HG03520 (cell line): ENCODE data around the gene SLC25A12.
"Not testable (repeated sequence)": the region's sequence is repeated elsewhere in the genome, so short reads cannot be mapped to it uniquely, and the experiment has no call there.

Source experiments
- ATAC-seq: cut with Tn5 transposase; IDR thresholded peaks from one replicate; pipeline ENCODE4 v1.9.1; 2021; ENCODE audit warnings: mild to moderate bottlenecking, moderate library complexity; ENCODE audit not compliant: unreplicated experiment

SLC25A12 gene

GRCh38 chr2:171893824-171894611 is at the start of gene SLC25A12:
SLC25A12 (minus strand) TSS chr2:171894244; CDS start chr2:171894214, 30 bp downstream.
- peak; percentile 91 for ATAC-seq

- no peak for ATAC-seq
These were observed 47.3 kb upstream of the SLC25A12 start for GRCh38 chr2:171941316-171941699.

- no peak for ATAC-seq
These were observed 45.7 kb upstream of the SLC25A12 start for GRCh38 chr2:171939743-171940071.

- no peak for ATAC-seq
These were observed 45.2 kb upstream of the SLC25A12 start for GRCh38 chr2:171939058-171939742.

GRCh38 chr2:171930385-171930784 is 36.3 kb upstream of the SLC25A12 start:
- ATAC-seq, result no peak

- no peak for ATAC-seq
These were observed 30.3 kb upstream of the SLC25A12 start for GRCh38 chr2:171924170-171924942.

GRCh38 chr2:171923206-171923605 is 29.2 kb upstream of the SLC25A12 start:
- no peak for ATAC-seq

GRCh38 chr2:171922230-171923022 is 28.4 kb upstream of the SLC25A12 start, which contains the start of gene HAT1:
HAT1 (plus strand) TSS chr2:171922461; CDS start chr2:171922501, 40 bp downstream.
- ATAC-seq, result peak; percentile 93

GRCh38 chr2:171921970-171922229 is 27.9 kb upstream of the SLC25A12 start:
- no peak for ATAC-seq

- ATAC-seq, result no peak
These were observed 25.4 kb upstream of the SLC25A12 start for GRCh38 chr2:171919453-171919852.

GRCh38 chr2:171913517-171913916 is 19.5 kb upstream of the SLC25A12 start:
- no peak for ATAC-seq

GRCh38 chr2:171910494-171910893 is 16.4 kb upstream of the SLC25A12 start:
- ATAC-seq, result no peak

GRCh38 chr2:171909266-171909665 is 15.2 kb upstream of the SLC25A12 start:
- ATAC-seq, result no peak

- ATAC-seq, result no peak
These were observed 14.2 kb upstream of the SLC25A12 start for GRCh38 chr2:171908235-171908634.

- no peak for ATAC-seq
These were observed 8.9 kb upstream of the SLC25A12 start for GRCh38 chr2:171902840-171903420.

- ATAC-seq, result not testable (repeated sequence)
These were observed 5.7 kb upstream of the SLC25A12 start for GRCh38 chr2:171899623-171900282.

GRCh38 chr2:171895786-171896185 is 1.7 kb upstream of the SLC25A12 start:
- ATAC-seq, result no peak

GRCh38 chr2:171894612-171894947 is 536 bp upstream of the SLC25A12 start:
- ATAC-seq, result no peak

- ATAC-seq, result peak; percentile 21
These were observed 734 bp downstream of the SLC25A12 start for GRCh38 chr2:171893196-171893823.

- no peak for ATAC-seq
These were observed 4.2 kb downstream of the SLC25A12 start for GRCh38 chr2:171889808-171890207.
